Measurements from ENCODE around the gene FBXO3. TPM values are rescaled to one million over a fixed set of nuclear protein-coding genes. Genes with fewer than 3 reads are reported as not detected.

Gene FBXO3
- total and polyA plus RNA-seq, 2 of the 8 experiments (the other 6 are each of a cell fraction or from before 2014, with no cell fraction given) = 15.9 to 25.7 TPM

DNA sequence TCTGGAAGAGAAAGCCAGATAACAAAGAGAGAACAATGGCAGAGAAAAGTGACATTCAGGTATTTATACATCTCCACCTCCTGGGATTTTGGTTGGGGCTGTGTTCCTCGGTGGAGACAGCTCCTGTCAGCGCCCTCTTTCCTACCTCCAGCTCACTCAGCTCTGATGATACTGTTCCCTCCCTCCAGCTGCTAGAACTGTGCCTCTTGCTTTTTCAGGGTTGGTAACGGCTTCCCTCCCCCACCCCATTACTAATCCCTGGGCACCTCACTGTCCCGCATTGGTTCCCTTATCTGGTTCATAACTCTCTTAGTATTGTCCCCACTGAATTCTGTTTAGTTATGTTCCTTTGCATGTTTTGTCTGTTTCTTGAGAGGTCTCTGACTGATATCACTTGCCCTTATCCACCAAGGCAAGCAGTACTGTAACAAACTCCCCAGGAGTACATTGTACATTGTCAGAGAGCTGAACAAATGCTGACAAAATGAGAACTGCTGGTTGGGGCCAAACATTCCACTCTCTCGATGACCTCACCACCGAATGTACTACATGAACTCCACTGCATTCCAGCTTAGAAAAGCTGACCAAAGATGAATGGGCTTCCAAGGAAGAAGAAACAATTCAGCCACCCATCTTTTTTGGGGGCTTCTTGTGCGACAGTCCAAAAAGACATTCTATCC, 5.7 kb upstream of the FBXO3 start (continued):
- no peak for TF ChIP-seq KDM1A (IDR thresholded peaks at IDR 0.05; ENCODE audit: borderline replicate concordance, low read length)
- TF ChIP-seq NRF1 (IDR thresholded peaks at IDR 0.05; ENCODE audit: low read depth, low read length) = no peak
- no peak for TF ChIP-seq TCF12 (IDR thresholded peaks at IDR 0.05; ENCODE audit: low read depth, low read length)
- TF ChIP-seq RXRA (IDR thresholded peaks at IDR 0.05; ENCODE audit: insufficient read depth, low read depth, low read length) = no peak
- no peak for TF ChIP-seq SAP30 (IDR thresholded peaks at IDR 0.05; ENCODE audit: insufficient read depth, insufficient replicate concordance, low read length)
- no peak for TF ChIP-seq GTF2F1 (IDR thresholded peaks at IDR 0.05; ENCODE audit: borderline replicate concordance, low read depth, low read length)

Measured in H1 (cell line).